ENCODE data around the gene IP6K2.

DNA sequence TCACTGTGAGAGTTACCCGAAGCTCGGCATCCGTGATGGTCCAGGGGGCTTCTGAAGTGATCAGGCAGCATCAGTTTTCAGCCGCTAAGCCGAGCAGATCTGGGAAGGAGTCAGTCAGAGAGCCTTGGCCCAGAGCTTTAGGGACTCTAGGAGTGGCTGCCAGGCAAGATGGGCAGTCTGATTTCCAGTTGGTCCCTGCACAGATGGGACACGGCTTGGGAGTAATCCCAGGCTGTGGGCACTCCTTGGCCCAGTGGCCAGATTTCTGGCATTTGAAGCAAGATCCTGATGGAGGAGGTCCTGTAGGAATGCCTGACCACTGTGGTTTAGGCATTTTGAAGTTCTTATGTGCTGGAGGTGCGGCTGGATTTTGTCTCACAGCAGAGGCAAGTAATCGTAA lies 10.5 kb upstream of the IP6K2 start:
- no peak for TF ChIP-seq POLR2AphosphoS5 (IDR thresholded peaks at IDR 0.05)
- TF ChIP-seq, protein P1, sequence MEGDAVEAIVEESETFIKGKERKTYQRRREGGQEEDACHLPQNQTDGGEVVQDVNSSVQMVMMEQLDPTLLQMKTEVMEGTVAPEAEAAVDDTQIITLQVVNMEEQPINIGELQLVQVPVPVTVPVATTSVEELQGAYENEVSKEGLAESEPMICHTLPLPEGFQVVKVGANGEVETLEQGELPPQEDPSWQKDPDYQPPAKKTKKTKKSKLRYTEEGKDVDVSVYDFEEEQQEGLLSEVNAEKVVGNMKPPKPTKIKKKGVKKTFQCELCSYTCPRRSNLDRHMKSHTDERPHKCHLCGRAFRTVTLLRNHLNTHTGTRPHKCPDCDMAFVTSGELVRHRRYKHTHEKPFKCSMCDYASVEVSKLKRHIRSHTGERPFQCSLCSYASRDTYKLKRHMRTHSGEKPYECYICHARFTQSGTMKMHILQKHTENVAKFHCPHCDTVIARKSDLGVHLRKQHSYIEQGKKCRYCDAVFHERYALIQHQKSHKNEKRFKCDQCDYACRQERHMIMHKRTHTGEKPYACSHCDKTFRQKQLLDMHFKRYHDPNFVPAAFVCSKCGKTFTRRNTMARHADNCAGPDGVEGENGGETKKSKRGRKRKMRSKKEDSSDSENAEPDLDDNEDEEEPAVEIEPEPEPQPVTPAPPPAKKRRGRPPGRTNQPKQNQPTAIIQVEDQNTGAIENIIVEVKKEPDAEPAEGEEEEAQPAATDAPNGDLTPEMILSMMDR (IDR thresholded peaks at IDR 0.05), result no peak
